SHP77 (cell line): ENCODE results near the gene RNF130.
"Not testable (repeated sequence)": the region's sequence is repeated elsewhere in the genome, so short reads cannot be mapped to it uniquely, and the experiment has no call there.

Experiments
- DNase-seq, 2 experiments: peaks; one replicate each; lab custom pipeline; 2025; lab: John Stamatoyannopoulos, UW

The RNF130 gene

DNA sequence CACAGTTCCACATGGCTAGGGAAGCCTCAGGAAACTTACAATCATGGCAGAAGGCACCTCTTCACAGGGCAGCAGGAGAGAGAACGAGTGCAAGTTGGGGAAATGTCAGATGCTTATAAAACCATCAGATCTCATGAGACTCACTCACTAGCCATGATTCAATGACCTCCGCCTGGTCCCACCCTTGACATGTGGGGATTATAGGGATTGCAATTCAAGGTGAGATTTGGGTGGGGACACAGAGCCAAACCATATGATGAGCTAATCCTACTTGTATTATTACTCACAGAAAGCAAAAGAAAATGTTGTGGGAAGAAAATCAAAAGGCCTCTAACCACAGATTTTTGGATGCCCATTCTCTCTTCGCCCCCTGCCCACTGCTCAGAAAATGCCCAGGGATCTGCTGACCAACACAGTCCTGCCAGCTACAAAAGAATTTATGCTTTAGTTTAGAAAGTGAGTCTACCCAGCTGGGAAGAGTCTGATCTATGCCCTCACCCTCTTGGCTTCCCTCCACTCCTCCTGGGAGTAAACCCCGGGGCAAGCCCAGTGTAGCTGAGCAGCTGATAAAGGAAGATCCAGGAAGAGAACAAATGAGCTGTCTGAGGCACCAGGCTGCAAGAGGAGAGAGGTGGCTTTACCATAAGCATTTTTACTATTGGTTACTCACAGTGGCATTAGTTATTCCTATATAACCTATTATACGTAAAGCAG is 53.1 kb downstream of the RNF130 start:
- no peak for DNase-seq

DNA sequence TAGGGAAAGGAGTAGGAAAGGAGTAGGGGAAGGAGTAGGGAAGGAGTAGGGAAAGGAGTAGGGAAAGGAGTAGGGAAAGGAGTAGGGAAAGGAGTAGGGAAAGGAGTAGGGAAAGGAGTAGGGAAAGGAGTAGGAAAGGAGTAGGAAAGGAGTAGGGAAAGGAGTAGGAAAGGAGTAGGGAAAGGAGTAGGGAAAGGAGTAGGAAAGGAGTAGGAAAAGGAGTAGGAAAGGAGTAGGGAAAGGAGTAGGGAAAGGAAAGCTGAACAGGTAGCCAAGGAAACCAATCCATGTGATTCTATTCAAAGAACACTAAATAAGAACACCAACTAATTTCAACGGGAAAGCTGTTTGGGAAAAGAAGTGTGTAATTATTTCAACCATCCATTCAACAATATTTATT is 56.0 kb downstream of the RNF130 start:
- DNase-seq, result not testable (repeated sequence)

- no peak for DNase-seq
Observed at GRCh38 chr5:180013678-180014077, 57.9 kb downstream of the RNF130 start.

GRCh38 chr5:180012316-180012715 is 59.2 kb downstream of the RNF130 start:
- no peak for DNase-seq

DNA sequence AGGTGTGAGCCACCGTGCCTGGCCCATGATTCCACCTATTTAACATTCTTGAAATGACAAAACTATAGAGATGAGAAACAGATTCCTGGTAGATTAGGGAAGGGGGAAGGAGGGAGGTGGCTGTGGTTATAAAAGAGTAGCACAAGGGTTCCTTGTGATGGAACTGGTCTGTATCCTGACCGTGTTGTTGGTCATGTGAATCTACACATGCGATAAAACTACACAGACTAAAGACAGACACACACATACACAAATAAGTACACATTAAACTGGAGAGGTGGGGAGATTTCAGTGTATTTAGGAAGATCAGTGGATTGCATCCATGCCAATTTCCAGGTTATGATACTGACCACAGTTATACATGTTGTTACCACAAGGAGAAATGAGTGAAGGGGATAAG is 60.9 kb downstream of the RNF130 start:
- DNase-seq, result no peak

DNA sequence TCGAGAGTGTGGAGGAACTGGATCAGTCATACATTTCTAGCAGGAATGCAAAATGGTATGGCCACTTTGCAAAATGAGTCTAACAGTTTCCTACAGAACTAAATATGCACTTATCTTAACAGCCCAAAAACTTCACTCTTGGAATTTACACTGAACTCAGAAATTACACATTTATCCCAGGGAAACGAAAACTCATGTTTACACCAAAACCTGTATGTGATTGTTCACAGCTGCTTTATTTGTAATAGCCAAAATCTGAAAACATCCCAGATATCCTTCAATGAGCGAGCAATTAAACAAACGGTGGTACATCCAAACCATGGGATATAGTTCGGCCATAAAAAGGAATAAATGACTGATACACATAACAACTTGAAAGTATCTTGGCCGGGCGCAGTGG is 62.0 kb downstream of the RNF130 start:
- DNase-seq, result no peak

- no peak for DNase-seq
Observed at GRCh38 chr5:180008433-180008832, 63.1 kb downstream of the RNF130 start.

DNA sequence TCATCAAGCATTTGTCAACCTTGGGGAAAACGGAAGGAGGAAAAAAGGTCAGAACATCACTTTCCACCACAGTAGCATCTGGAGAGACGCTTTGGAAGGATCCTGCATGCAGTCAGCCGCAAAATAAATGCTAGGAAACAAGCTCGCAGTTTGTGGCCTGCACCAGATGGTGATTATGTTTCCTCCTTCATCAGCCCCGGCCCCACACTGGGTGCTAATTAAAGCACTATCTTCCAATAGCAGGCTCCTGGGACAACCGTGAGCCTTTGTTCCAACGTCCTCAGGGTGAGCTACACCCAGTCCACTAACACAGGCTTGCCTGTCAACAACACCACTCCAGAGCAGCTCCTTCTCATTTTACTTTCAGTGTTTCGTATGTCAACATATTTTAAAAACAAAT is 64.0 kb downstream of the RNF130 start:
- DNase-seq, result no peak

GRCh38 chr5:180006141-180006540 is 65.4 kb downstream of the RNF130 start:
- DNase-seq, result no peak

DNA sequence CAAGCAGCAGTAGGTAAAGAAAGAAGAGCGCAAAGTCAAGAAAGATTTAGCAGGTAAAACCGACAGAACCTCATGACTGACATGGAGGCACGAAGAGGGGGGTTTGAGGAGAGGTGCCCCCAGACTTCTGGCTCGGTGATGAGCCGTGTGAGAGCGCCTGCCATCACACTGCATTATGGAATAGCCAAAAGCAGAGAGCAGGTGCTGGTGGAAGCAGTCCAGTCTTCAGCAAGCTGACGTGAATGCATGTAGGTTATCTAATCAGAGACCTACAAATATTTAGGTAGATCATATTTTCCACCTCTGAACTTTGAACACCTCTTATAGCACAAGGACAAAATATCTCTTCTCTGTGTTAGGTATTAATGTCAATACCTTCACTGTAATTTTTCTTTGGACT is 68.4 kb downstream of the RNF130 start:
- DNase-seq, result no peak

GRCh38 chr5:180001742-180002141 is 69.8 kb downstream of the RNF130 start:
- DNase-seq, result no peak

DNA sequence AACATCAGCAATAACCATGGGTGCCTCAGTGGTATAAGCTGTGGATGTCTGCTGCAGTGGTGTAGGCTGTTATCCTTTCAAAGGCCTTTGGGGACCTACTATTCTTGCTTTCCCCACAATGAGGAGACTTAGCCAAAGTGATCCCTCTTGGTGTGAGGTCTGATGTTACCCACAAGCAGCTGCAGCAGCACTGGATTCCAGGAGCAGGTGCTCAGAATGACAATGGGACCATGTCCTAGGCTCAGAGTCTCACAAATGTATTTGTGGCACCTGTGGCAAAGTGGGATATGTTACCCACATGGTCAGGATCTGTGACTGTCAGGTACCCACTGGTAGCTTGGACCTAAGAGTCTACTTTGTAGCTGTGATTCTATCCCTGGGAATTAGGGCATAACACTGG is 70.4 kb downstream of the RNF130 start:
- DNase-seq, result no peak

DNA sequence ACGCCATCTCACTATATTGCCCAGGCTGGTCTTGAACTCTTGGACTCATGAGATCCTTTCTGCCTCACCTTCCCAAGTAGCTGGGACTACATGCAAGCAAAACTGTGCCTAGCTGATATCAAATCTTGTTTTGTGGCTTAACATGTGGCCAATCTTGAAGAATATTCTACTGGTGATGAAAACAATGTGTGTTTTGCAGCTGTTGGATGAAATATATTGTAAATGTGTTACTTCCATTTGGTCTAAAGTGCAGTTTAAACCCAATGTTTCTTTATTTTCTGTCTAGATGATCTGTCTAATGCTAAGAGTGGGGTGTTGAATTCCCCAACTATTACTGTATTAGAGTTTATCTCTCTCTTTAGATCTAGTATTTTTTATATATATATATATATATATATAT is 73.1 kb downstream of the RNF130 start:
- DNase-seq, result no peak

DNA sequence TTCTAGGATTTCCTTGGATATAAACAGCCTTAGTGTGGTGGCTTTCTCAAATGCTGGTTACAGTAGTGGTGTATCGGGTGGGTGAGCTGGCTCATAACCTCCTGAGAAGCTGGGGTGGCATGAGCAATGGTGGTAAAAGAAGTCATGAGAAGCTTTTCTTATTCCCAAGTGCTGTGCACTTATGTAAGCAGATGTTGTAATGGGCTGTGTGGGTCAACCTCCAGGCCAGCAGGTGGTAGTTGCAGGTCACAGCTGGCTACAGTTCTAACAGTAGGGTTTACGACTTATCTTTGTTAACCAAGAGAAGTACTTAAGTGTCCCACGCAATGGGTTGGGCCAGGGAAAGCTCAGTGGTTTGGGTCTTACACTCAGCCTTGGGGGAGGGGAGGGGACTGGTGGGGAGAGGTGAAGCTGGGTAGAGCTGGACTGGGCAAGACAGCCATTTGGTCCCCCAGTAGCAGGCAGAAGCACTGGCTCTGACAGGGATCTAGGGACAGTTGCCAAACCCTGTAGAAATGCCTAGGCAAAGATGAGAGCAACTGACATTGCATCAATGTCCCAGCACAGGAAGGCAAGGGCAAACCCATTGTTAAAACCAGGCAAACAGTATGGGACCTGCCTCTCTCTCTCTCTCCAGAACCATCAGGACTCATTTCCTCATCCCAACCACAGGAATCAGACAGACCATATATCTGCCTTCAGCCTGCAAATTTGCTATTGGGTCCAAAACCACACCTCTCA is 76.8 kb downstream of the RNF130 start:
- DNase-seq, result no peak

- not testable (repeated sequence) for DNase-seq
Observed at GRCh38 chr5:179992855-179993254, 78.7 kb downstream of the RNF130 start.

DNA sequence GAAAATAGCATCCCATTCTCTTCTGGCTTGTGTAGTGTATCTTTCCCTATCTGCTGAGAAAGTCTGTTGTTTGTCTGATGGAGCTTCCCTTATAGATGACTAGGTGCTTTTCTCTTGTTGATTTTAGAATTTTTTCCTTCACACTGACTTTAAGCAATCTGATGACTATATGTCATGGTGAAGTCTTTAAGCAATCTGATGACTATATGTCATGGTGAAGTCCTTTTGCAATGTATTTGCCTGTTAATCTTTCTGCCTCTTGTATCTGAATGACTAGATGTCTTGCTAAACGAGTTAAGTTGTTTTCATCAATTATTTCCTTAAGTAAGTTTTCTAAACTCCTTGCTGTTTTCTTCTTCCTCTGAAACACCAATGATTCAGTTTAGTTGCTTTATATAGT is 80.5 kb downstream of the RNF130 start:
- DNase-seq, result no peak

GRCh38 chr5:179990525-179990924 is 81.0 kb downstream of the RNF130 start:
- not testable (repeated sequence) for DNase-seq

DNA sequence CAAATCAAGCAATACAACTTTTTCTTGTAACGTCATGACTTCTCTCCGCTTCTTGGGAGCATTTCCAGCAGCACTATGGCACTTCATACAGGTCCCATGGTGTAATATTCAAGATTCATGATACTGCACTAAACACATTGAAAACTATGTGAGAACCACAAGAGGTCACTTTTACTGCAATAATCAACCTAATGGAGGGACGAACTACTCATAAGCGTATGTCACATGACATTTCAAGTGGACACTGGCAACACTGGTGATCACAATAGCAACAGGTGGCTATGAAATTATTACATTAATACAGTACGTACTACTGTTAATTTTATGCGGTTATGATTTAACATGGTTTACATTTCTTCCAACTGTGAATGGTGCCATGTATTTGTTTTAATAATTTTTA is 85.2 kb downstream of the RNF130 start:
- DNase-seq, result no peak

DNA sequence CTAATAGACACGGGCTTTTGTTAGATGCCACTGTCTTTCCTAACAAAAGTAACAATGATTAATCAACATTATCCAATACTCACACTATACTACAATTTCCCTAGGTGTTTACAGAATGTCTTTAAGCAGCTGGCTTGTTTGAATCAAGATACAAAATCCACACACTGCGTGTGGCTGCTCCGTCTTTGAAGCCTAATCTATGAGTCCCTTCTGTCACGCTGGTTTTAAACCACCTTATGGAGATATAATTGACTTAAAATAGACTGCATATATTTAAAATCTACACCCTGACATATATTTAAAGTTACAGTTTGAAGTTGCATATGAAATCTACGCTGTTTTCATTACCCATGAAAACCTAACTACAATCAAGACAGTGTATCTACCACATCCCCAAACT is 89.9 kb downstream of the RNF130 start:
- DNase-seq, result no peak

DNA sequence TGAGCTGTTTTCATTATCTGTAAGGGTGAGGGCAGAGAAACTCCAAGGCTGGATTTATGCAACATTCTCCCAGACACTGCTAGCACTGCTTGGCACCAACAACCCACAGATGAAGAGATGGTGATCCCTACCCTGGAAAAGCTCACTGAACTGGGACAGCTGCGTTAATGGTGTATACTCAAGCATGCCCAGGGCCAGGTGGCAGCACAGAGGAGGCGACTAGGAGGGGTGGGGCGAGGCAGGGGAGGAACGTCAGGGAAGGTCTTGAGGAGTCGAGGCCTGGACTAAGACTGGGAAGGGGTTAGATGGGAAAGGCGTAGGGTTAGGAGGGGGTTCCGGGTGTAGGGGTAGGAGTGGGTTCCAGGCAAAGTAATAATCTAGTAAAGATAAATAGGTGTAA is 90.8 kb downstream of the RNF130 start:
- DNase-seq, result no peak

DNA sequence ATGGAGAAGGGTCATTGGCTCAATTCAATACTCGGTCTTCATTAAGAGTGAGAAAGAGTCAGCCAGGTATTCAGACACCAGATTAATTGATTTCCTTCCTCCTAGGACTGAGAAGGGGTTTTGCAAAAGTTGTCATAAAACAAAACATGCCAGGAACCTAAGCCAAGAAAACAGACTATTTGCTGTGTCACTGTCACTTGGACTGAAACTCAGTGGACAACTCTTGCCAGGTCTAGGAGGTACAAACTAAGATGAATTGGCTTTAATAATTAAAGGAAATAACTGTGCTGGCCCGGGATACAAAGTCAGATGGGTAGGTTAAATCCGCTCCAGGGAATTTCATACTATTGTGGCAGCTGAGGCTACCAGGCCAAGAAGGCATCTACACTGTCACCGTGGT is 92.8 kb downstream of the RNF130 start:
- no peak for DNase-seq

- no peak for DNase-seq
Observed at GRCh38 chr5:179975713-179976134, 95.8 kb downstream of the RNF130 start.

GRCh38 chr5:179974946-179975712 is 96.4 kb downstream of the RNF130 start:
- peak; percentile 36 to 42 for DNase-seq
